GM18870 (cell line): ENCODE results near the gene MET.
"Not testable (repeated sequence)": the region's sequence is repeated elsewhere in the genome, so short reads cannot be mapped to it uniquely, and the experiment has no call there.

Experiments used
- ATAC-seq: cut with Tn5 transposase; IDR thresholded peaks from one replicate; pipeline ENCODE4 v1.9.1; 2021; ENCODE audit warnings: moderate library complexity; ENCODE audit not compliant: unreplicated experiment

Gene MET

DNA sequence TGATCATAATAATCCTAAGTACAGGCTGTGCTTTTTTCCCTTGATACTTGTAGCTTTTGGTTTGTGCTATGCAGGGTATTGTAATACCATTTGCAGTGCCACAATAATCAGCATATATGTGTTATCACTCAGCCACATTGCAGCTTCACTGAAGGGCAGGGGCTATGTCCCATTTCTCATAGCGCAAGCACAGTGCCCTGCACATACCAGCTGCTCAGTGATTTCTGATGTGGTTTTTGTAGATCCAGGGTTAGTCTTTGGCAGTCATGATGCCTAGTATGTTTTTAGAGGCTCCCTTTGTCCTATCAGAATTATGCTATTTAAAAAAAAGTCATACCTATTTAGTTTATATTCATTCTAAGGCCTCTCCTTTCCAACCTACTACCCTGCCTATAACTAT, 25.8 kb downstream of the MET start:
- no peak for ATAC-seq

DNA sequence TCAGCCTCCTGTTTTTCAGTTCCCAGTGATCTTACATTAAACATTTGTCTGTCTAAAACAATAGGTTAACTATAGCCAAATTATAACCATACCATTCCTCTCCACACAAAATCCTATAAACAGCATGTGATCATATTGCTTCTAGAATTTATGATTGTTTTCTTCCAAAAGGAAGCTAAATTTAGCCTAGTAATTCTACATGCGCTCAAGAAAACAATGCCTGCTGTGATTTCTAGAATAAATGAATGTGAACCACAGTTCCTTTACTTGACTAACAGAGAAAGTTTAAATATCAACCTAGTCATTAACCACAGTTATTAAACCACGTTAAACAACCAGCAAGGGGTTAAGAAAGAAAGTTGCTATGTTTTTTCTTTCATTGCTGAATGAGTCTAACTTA, 26.4 kb downstream of the MET start:
- ATAC-seq: no peak

- no peak for ATAC-seq
These were observed 27.1 kb downstream of the MET start for GRCh38 chr7:116698930-116699721.

DNA sequence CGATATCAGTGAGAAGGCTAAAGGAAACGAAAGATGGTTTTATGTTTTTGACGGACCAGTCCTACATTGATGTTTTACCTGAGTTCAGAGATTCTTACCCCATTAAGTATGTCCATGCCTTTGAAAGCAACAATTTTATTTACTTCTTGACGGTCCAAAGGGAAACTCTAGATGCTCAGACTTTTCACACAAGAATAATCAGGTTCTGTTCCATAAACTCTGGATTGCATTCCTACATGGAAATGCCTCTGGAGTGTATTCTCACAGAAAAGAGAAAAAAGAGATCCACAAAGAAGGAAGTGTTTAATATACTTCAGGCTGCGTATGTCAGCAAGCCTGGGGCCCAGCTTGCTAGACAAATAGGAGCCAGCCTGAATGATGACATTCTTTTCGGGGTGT, 27.7 kb downstream of the MET start:
- ATAC-seq: no peak

GRCh38 chr7:116702046-116702785, 30.2 kb downstream of the MET start:
- ATAC-seq: no peak

- no peak for ATAC-seq
These were observed 32.7 kb downstream of the MET start for GRCh38 chr7:116704650-116705228.

GRCh38 chr7:116705419-116705818, 33.4 kb downstream of the MET start:
- ATAC-seq: no peak

DNA sequence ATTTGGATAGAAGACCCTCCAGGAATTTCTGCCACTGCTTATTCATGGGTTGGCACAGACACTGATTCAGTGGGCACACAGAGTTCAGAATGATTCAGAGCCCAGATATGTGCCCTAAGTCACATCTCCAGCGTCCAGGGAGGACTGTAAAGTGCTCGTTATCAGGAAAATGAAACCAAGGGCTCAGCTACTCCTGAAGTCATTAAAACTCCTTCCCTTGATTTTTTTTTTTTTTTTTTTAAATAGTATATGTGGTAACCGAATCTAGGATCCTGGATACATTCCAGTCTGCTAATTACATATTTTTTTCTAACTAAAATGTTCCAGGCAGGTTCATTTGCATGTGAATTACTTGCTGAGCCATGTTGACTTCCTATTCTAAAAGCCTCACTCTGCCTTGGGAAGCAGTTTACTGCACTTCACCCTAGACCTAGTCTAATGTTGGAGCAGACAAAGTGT, 34.7 kb downstream of the MET start:
- no peak for ATAC-seq

- ATAC-seq: no peak
These were observed 35.3 kb downstream of the MET start for GRCh38 chr7:116707289-116707688.

DNA sequence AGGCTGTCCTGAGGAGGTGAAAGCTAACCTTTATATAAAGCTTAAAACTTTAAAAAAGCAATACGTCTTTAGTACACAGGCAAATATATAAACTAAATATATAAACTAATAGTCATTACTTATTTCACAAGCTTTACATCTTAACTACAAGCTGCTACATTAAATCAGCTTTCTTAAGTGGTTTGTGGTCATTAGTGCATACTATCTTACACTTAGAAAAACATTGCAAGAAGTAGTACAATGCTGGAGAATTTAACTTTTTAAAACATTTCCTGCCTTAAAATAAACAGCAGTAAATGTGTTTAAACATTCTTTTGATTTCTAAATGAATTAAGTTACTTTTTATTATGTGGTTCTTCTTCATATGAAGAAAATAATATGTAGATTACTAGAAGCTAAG, 36.3 kb downstream of the MET start:
- no peak for ATAC-seq

DNA sequence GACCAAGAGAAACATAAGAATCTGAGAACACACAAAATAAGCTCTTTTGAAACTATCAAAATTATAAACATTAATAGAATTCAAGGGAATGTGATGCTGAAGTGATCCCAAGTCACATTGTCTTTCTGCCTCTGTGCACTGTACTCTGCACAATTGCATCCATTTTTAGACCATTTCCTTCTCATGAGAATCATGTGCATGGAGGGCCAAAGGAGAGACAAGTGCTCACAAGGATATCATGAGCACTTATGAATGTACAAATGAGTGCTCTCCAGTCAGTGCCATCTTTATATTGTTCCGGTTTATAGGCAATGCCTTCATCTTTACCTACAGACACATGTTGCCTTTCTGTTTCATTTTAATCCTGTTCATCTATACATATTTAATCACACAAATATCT, 36.9 kb downstream of the MET start:
- ATAC-seq: no peak

- no peak for ATAC-seq
These were observed 37.3 kb downstream of the MET start for GRCh38 chr7:116709336-116709735.

DNA sequence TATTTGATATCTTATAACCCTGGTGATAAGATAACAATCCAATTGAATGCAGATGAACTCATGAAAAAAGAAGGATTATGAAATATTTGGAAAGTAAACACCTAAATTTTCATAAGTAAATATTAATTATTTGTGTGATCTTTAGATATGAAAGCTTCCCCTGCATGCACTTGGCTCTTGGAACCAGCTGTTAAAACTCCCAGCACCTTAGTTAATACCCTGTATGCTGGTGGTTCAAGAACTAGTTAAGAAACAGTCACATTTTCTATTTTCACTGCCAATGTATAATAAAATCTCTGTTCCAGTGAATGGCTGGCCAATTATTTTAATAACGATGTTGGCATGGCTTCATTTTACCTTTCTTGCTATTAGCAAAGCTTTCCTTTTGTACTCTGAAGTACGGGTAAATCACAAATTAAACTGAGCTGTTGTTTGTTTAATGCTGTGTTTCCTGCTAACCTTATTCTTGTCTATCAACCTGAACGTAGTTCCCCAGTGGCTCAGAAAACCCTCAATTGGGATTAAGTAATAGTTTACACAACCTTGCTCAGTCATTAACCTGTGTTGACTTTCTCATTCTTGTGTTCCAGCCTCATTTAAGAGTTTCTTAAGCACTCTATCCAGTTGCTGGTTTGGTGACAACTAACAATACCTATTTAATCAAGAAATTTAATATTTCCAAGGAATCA, 38.9 kb downstream of the MET start:
- no peak for ATAC-seq

DNA sequence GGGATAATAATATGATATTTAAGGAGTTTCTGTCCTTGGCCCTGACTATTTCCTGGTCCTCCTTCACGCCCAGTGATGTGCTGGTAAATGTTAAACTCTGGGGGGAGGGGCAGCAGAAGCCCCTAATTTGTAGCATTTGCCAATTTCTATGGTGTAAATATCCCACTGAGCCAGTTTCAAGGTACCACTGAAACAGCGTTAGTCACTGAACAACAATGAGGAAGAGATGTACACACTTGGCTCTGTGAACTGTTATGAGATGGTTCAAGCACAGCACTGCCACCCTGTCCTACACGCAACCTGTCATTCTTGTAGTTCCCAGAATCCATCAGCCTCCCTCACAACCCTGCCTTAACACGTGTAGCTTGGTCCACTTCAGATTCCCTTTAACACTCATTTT, 39.8 kb downstream of the MET start:
- no peak for ATAC-seq

GRCh38 chr7:116713500-116713899, 41.5 kb downstream of the MET start:
- no peak for ATAC-seq

GRCh38 chr7:116713918-116714317, 41.9 kb downstream of the MET start:
- ATAC-seq: no peak

- ATAC-seq: no peak
These were observed 43.1 kb downstream of the MET start for GRCh38 chr7:116715077-116715476.

DNA sequence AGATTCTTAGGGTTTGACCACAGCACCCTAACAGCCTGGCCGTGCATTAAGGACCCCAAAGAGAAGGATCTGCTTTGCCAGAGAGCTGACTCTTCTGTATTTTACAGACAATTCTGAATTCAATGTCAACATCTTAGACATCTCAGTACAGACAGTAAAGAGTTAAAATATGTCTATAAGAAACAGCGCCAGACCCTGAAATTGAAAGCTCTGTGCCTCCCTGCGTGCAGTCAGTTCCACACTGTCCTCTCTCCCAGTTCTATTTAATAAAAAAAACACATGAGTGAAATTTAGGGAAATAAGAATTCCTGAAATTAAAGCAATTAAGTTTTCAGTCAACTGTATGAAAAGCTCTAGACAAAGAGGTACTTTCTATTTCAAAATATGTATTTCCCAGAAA, 45.1 kb downstream of the MET start:
- no peak for ATAC-seq

- not testable (repeated sequence) for ATAC-seq
These were observed 52.0 kb downstream of the MET start for GRCh38 chr7:116723959-116724529.

DNA sequence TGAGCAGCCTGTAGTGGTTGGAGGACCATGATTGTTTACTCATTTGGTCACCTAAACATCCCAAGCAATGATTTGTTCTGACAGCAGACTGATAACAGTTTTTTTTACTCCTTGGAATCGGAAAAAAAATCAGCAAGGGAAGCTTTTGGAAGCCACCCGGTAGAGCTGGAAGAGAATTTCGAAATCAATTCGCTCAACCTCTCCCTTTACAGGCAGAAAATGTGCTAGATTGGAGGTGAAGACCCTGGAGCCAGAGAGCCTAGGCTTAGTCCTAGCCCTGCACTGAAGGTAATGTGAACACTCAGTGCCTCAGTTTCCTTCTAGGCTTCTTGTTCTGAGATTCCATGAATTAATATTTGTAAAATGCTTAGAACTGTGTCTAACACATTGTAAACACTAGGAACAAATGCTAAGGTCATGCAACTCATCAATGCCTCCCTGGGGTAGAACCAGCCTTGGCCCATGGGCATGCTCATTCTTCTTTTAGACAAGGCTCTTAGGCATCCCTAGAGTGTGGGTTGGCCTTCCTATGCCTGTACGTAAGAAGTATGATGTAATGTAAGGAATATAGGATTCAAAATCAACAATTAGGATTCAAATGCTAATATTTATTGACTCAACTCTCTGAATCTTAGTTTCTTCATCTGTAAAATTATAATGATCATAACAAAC, 52.7 kb downstream of the MET start:
- no peak for ATAC-seq

DNA sequence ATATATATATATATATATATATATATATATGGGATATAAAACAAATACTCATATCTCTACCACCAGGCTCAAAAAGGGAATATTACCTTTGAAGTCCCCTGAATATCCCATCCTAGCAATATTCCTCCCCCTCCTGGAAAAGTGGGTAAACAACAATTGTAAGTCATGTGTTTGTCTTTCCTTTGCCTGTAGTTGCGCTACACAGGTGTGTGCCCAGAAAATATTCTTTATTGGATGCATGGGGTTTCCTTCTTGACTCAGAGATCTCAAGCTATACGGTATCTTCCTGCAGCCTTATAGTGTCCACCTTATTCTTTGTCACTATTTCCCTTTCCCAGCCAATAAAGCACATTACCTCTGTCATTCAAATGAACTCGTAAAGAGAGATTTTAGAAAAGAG, 54.2 kb downstream of the MET start:
- no peak for ATAC-seq
